Activated CD8-positive, alpha-beta memory T cell treated with anti-CD3 and anti-CD28 coated beads, Interleukin-2, amount 10 ng/mL, durations not matched to agents 7 days and 5 days (primary cell): ENCODE data around the gene RAD9A. TPM values are rescaled to one million over a fixed set of nuclear protein-coding genes. Genes with fewer than 3 reads are reported as not detected.
A peak's percentile ranks its signal among the peaks of the same experiment; 100 is the strongest.

ENCODE experiments used
- ATAC-seq: fragments of 150-1000 bp; cut with Tn5 transposase; one replicate; pipeline ENCODE4 v1.10.0; 2021; ENCODE audit warnings: moderate library complexity
- CTCF ChIA-PET: fragments of 350-600 bp; sonication (Branson Sonifier 250); formaldehyde crosslinking; loops from one replicate; lab custom pipeline; 2021; ENCODE audit warnings: antibody characterized with exemption; lab: Charles Lee
- DNase-seq: peaks from one replicate; pipeline ENCODE4 v3.0.0-alpha.2; 2020
- H3K27ac Mint-ChIP-seq: one replicate; pipeline ENCODE4 v1.8.0; 2021; ENCODE audit warnings: mild to moderate bottlenecking, mixed read lengths
- H3K27me3 Mint-ChIP-seq: one replicate; pipeline ENCODE4 v1.8.0; 2021; ENCODE audit warnings: mixed read lengths
- H3K36me3 Mint-ChIP-seq: one replicate; pipeline ENCODE4 v1.8.0; 2021; ENCODE audit warnings: mild to moderate bottlenecking, mixed read lengths
- H3K4me1 Mint-ChIP-seq: one replicate; pipeline ENCODE4 v1.8.0; 2021; ENCODE audit warnings: mixed read lengths
- H3K4me3 Mint-ChIP-seq: one replicate; pipeline ENCODE4 v1.8.0; 2021; ENCODE audit warnings: mild to moderate bottlenecking, moderate library complexity, mixed read lengths
- H3K9me3 Mint-ChIP-seq: one replicate; pipeline ENCODE4 v1.8.0; 2022; ENCODE audit warnings: low read depth, mixed read lengths
- total RNA-seq, 2 experiments: library from RNA; stranded (reverse); gene quantifications; one replicate each; pipeline ENCODE4 v1.2.3, GENCODE V29; 2021

The RAD9A gene
- total RNA-seq, 2 experiments from 2014 or later = 49.6 to 80.5 TPM

- H3K9me3 Mint-ChIP-seq = no peaks in the 10 kb centered on the region
- ATAC-seq = peak; percentile 93
- peak within 1 kb of the TSS; percentile 97 for H3K27ac Mint-ChIP-seq
- CTCF ChIA-PET = interaction anchor here (0.8 to 26.6 kb wide), 21 partner anchors 8 to 276 kb away, joined by 3 to 1153 read pairs (median 4); partner anchors contain the start of genes ANKRD13D, CLCF1, NUDT8 and PPP1CA
- H3K27me3 Mint-ChIP-seq = peaks cover 5% of the 10 kb centered on the region
- H3K4me3 Mint-ChIP-seq = peak within 1 kb of the TSS; percentile 89
- H3K36me3 Mint-ChIP-seq = peaks cover 1% of the 10 kb centered on the region
- H3K4me1 Mint-ChIP-seq = peaks cover 36% of the 10 kb centered on the region
- peak; percentile 97 for DNase-seq
These were observed 38.3 kb upstream of the RAD9A start, which contains the start of gene POLD4 for GRCh38 chr11:67353317-67354074. POLD4 (minus strand) TSS chr11:67353546; CDS start chr11:67353399, 147 bp downstream.

GRCh38 chr11:67354075-67355022 is 37.4 kb upstream of the RAD9A start:
- CTCF ChIA-PET = interaction anchor here (1.0 to 26.6 kb wide), 17 partner anchors 9 to 276 kb away, joined by 3 to 1153 read pairs (median 5); partner anchors contain the start of genes CLCF1, NUDT8, PPP1CA and RAD9A
- H3K36me3 Mint-ChIP-seq = peaks cover 1% of the 10 kb centered on the region
- ATAC-seq (no peak), DNase-seq (no peak)
- H3K4me1 Mint-ChIP-seq = peaks cover 34% of the 10 kb centered on the region
- peaks cover 8% of the 10 kb centered on the region for H3K27me3 Mint-ChIP-seq
- peak overlapping the region; percentile 97 for H3K27ac Mint-ChIP-seq
- H3K9me3 Mint-ChIP-seq = no peaks in the 10 kb centered on the region
- H3K4me3 Mint-ChIP-seq = peak overlapping the region; percentile 89

GRCh38 chr11:67355023-67355793 is 36.6 kb upstream of the RAD9A start:
- CTCF ChIA-PET = interaction anchor here (1.2 to 26.6 kb wide), 7 partner anchors 9 to 102 kb away, joined by 4 to 1153 read pairs (median 39); partner anchors contain the start of genes CLCF1, PPP1CA and RAD9A
- no peak for ATAC-seq
- H3K4me3 Mint-ChIP-seq = no peak overlapping the region
- peaks cover 34% of the 10 kb centered on the region for H3K4me1 Mint-ChIP-seq
- peak overlapping the region; percentile 97 for H3K27ac Mint-ChIP-seq
- H3K27me3 Mint-ChIP-seq = peaks cover 8% of the 10 kb centered on the region
- peaks cover 1% of the 10 kb centered on the region for H3K36me3 Mint-ChIP-seq
- DNase-seq = no peak
- no peaks in the 10 kb centered on the region for H3K9me3 Mint-ChIP-seq

GRCh38 chr11:67355794-67356386 is 35.9 kb upstream of the RAD9A start:
- ATAC-seq (no peak), DNase-seq (no peak)
- Mint-ChIP-seq H3K4me1 (peaks cover 34% of the 10 kb centered on the region), H3K4me3 (no peak overlapping the region), H3K27me3 (peaks cover 8% of the 10 kb centered on the region), H3K27ac (peak overlapping the region; percentile 0), H3K36me3 (peaks cover 1% of the 10 kb centered on the region), H3K9me3 (no peaks in the 10 kb centered on the region)
- CTCF ChIA-PET = interaction anchor here (0.9 to 26.6 kb wide), 13 partner anchors 10 to 155 kb away, joined by 3 to 1153 read pairs (median 4); partner anchors contain the start of genes CLCF1, PITPNM1, PPP1CA and RAD9A

GRCh38 chr11:67356387-67356863 is 35.4 kb upstream of the RAD9A start:
- Mint-ChIP-seq H3K36me3 (peaks cover 1% of the 10 kb centered on the region), H3K4me1 (peaks cover 29% of the 10 kb centered on the region), H3K27ac (peak overlapping the region; percentile 76), H3K9me3 (no peaks in the 10 kb centered on the region), H3K27me3 (peaks cover 12% of the 10 kb centered on the region), H3K4me3 (peak overlapping the region; percentile 30)
- CTCF ChIA-PET = interaction anchor here (0.7 to 26.6 kb wide), 16 partner anchors 11 to 285 kb away, joined by 3 to 1153 read pairs (median 4); partner anchors contain the start of genes CLCF1, PITPNM1, PPP1CA and RAD9A
- DNase-seq (no peak), ATAC-seq (no peak)

GRCh38 chr11:67356864-67357561 is 34.8 kb upstream of the RAD9A start:
- CTCF ChIA-PET = interaction anchor here (0.7 to 26.6 kb wide), 16 partner anchors 11 to 285 kb away, joined by 3 to 1153 read pairs (median 4); partner anchors contain the start of genes CLCF1, PITPNM1, PPP1CA and RAD9A
- peak; percentile 82 for DNase-seq
- no peak for ATAC-seq
- peaks cover 18% of the 10 kb centered on the region for H3K27me3 Mint-ChIP-seq
- H3K4me1 Mint-ChIP-seq = peaks cover 25% of the 10 kb centered on the region
- H3K4me3 Mint-ChIP-seq = peak overlapping the region; percentile 30
- peak overlapping the region; percentile 76 for H3K27ac Mint-ChIP-seq
- H3K36me3 Mint-ChIP-seq = no peaks in the 10 kb centered on the region
- H3K9me3 Mint-ChIP-seq = no peaks in the 10 kb centered on the region

GRCh38 chr11:67357831-67358670 is 33.7 kb upstream of the RAD9A start:
- DNase-seq = no peak
- Mint-ChIP-seq H3K27ac (no peak overlapping the region), H3K36me3 (no peaks in the 10 kb centered on the region), H3K4me1 (peaks cover 20% of the 10 kb centered on the region), H3K27me3 (peaks cover 29% of the 10 kb centered on the region), H3K4me3 (no peak overlapping the region), H3K9me3 (no peaks in the 10 kb centered on the region)
- no peak for ATAC-seq
- CTCF ChIA-PET = interaction anchor here (0.8 to 26.6 kb wide), 7 partner anchors 9 to 46 kb away, joined by 3 to 1153 read pairs (median 9); partner anchors contain the start of genes CLCF1, PPP1CA, RAD9A and TBC1D10C

GRCh38 chr11:67364169-67364568 is 27.6 kb upstream of the RAD9A start:
- Mint-ChIP-seq H3K36me3 (no peaks in the 10 kb centered on the region), H3K9me3 (no peaks in the 10 kb centered on the region), H3K4me1 (peaks cover 28% of the 10 kb centered on the region), H3K27me3 (peaks cover 42% of the 10 kb centered on the region), H3K27ac (no peak overlapping the region), H3K4me3 (no peak overlapping the region)
- DNase-seq (no peak), ATAC-seq (no peak)
- CTCF ChIA-PET = interaction anchor here (1.6 to 32.6 kb wide), 4 partner anchors 3 to 41 kb away, joined by 3 to 1153 read pairs (median 588); partner anchors contain the start of genes CLCF1, POLD4 and RAD9A

GRCh38 chr11:67364783-67365722 is 26.7 kb upstream of the RAD9A start:
- H3K4me1 Mint-ChIP-seq = peaks cover 36% of the 10 kb centered on the region
- peaks cover 51% of the 10 kb centered on the region for H3K27me3 Mint-ChIP-seq
- H3K36me3 Mint-ChIP-seq = no peaks in the 10 kb centered on the region
- CTCF ChIA-PET = interaction anchor here (4.4 to 32.6 kb wide), 3 partner anchors 3 to 19 kb away, joined by 24 to 1153 read pairs (median 1153); partner anchors contain the start of genes CLCF1, POLD4 and RAD9A
- no peak overlapping the region for H3K27ac Mint-ChIP-seq
- H3K4me3 Mint-ChIP-seq = no peak overlapping the region
- no peak for ATAC-seq
- no peak for DNase-seq
- H3K9me3 Mint-ChIP-seq = no peaks in the 10 kb centered on the region
